DOHH2 (cell line): ENCODE measurements around the gene CD274.
"Not testable (repeated sequence)": the region's sequence is repeated elsewhere in the genome, so short reads cannot be mapped to it uniquely, and the experiment has no call there.

Experiments
- CTCF ChIP-seq: fragments of 200-600 bp; sonication (generic); IDR thresholded peaks from one replicate; pipeline ENCODE4 v1.5.1; 2014; ENCODE audit warnings: antibody characterized with exemption, mild to moderate bottlenecking, low read depth, low read length; ENCODE audit not compliant: poor library complexity, severe bottlenecking
- EZH2phosphoT487 ChIP-seq: fragments of 200-600 bp; sonication (generic); IDR thresholded peaks from 2 replicates; pipeline ENCODE4 v1.6.1; 2017; ENCODE audit warnings: borderline replicate concordance, mild to moderate bottlenecking, antibody characterized with exemption, low read length, moderate library complexity, mixed read lengths

GRCh38 chr9:5432890-5433289 lies 17.5 kb upstream of the CD274 start:
- not testable (repeated sequence) for TF ChIP-seq CTCF, EZH2phosphoT487
